GM12891 (cell line): Measurements from ENCODE around the gene ALDH3B2.

Experiments used
- POLR2A ChIP-seq: IDR thresholded peaks from 2 replicates; pipeline ENCODE4 v1.6.1; 2011; ENCODE audit warnings: low read depth, low read length, control low read depth
- POLR2AphosphoS5 ChIP-seq: IDR thresholded peaks from 2 replicates; pipeline ENCODE4 v1.6.1; 2011; ENCODE audit warnings: low read depth, low read length, control low read depth
- POU2F2 ChIP-seq: IDR thresholded peaks from 2 replicates; pipeline ENCODE4 v1.6.1; 2011; ENCODE audit warnings: low read depth, mild to moderate bottlenecking, control low read depth, low read length, moderate library complexity
- TAF1 ChIP-seq: IDR thresholded peaks from 2 replicates; pipeline ENCODE4 v1.6.1; 2011; ENCODE audit warnings: low read depth, low read length, control low read depth

- TF ChIP-seq POLR2AphosphoS5 (no peak), POLR2A (no peak), POU2F2 (no peak), TAF1 (no peak)
Observed at GRCh38 chr11:67634366-67635230, 39.8 kb downstream of the ALDH3B2 start.
